ENCODE results near the gene CD93.

The CD93 gene

DNA sequence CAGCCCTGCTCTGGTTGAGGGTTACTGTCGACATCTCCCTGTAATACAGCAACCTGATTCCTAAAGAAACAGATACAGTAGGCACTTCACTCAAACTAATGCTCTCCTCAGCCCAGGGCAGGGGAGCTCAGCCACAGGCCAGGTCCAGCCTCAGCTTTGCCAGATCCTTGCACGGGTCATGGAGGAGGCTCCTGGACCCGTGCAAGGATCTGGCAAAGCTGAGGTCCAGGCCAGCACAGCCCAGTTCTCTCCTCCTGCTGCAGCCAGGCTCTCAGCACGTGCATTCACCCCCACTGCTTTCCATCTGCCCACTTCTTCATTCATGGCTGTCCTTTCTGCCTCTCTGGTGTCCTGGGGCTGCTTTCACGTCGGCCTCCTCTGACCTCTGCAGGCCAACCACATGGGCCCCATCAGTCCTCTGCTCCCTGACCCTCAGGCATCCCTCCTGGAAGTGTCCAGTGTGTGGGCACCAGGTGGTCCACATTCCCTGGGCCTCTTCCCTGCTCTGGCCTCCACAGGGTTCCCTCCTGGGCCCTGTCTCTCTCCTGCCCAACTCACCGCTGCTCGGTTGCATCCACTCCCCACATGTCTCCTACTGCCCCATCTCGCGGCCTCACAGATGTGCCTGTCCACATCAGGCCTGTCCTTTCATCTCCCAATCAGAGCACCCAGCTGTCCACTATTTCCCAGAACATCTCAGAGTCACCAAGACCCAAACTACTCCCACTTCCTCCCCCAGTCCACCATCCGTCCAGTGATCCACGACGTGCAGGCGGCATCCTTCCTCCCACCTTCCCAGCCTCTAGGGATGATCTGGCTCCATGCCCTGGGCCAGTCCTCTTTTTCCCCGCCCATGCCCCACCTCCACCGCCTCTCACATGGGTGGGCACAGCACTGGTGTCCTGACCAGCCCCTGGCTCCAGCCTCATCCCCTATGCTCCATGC, 11.8 kb upstream of the CD93 start:
- DNase-seq, result no peak

DNA sequence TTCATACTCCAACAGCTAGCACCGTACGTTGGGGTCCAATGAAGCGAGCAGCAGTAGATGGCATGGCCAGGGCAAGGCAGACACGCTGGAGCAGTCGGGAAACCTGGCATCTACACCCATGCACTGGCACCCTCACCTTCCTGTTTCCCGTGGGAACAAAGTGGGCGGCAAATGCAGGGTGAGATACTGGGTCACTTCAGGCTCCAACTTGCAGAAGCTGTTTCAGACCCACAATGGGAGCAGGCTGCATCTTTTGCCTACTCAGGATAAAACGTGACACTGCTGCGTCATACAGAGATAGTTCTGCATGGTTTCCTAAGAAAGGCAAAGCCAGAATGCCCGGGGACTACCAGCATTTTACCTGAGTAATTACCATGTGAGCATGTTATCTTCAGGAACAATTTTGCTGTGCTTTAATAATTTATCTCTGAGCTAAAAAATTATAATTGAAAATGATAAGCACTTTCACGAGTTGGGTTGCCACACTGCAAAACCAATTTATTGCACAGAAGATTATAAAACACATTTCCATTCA, 10.9 kb upstream of the CD93 start:
- no peak for DNase-seq

DNA sequence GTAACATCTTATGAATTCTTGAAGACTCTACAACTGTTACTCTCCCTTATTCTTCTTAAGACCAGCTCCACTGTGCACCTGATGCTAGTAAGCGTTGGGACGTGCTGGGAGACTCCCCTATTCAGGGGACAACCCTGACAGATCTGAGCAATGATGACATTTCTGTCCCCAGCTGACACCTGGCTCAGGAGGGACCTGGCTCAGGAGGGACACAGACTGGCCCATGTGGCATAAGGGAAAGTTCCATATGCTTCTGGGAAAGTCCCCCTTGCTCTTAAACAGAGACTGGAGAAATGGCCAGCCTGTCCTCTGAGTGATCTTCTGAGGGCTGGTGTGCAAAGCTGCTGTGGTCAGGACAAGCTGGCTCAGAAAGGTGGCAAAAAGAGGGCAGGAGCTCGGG, 10.0 kb upstream of the CD93 start:
- DNase-seq, result no peak

DNA sequence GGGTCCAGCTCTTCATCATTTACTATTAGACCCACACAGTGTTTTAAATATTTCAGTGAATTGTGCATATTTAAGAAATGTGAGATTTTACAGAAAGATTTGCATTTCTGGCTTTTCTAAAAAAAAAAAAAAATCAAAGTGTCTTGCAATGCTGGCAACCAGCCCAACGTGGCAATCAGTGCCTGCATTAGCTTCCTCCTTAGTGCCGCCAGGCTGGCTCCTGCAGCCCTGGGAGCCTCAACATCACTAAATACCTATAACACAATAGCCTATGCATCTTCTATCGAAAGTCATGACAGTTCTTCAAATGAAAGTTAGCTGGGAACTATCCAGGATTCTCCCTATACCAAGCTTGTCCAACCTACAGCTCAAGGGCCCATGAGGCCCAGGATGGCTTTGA, 9.4 kb upstream of the CD93 start:
- DNase-seq, result no peak

DNA sequence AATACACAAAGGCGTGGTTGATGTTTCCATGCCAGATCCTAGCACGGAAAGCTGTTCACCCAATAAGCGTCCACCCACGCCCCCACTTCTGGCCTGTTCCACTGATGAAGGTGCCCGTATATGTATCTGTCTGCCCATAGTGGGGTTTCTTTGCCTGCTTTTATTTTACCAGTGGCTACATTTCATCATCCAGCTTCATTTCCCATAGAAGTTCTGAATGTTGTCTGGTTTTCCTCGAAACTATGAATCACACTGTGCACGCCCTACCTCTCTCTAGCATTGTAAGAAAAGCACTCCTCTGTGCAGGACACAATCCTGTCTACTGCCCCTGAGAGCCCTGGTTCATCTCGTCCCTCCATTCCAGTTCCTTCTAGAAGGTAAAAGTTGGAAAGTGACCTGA, 8.8 kb upstream of the CD93 start:
- no peak for DNase-seq

DNA sequence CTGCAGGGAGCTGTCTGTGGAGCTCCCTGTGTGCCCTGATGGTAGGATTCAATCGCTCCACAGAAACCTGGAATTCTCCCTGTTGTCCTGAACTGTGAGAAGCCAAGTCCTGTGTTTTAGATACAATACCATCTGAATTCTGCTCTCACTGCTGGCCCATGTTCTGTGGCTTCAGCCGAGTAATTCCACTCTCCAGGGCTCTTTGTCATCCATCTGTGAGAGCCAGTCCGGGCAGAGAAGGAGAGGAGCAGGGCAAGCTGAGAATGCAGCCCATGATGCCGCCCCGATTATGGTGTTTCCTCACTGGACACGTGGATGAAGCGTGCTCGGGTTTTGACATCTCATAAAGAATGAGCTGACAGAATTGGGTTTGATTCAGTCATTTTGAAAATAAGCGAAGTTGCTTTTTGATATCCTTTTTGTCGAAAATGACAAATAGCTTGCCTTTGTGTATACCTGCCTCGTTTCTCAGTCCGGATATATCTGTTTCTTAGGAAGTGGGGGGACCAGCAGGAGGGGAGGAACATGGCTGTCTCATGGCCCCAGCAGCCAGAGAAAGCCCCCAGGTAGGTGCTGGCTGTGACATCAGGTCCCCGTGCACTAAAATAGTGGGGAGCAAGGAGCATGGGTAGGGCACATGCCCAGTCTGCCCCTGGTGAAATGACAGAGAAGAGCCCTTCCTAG, 8.2 kb upstream of the CD93 start:
- no peak for DNase-seq

DNA sequence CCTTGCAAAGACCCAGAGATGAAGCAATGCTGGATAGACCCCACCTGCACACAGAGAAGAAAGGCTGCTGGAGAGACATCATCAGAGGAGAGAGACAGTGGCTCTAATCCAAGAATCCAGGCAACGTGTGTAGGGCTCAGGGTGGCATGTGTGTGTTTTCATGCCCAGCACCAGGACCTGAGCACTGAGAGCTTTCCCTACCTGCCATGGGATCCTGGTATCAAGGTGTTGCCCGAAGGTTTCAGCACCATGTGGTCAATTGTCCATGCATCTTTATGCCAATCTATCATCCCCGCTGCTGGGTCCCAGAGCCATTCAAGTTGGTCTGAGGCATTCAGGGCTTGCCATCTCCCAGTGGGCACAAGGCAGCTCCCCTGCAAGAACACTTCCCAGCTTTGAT, 7.5 kb upstream of the CD93 start:
- no peak for DNase-seq

DNA sequence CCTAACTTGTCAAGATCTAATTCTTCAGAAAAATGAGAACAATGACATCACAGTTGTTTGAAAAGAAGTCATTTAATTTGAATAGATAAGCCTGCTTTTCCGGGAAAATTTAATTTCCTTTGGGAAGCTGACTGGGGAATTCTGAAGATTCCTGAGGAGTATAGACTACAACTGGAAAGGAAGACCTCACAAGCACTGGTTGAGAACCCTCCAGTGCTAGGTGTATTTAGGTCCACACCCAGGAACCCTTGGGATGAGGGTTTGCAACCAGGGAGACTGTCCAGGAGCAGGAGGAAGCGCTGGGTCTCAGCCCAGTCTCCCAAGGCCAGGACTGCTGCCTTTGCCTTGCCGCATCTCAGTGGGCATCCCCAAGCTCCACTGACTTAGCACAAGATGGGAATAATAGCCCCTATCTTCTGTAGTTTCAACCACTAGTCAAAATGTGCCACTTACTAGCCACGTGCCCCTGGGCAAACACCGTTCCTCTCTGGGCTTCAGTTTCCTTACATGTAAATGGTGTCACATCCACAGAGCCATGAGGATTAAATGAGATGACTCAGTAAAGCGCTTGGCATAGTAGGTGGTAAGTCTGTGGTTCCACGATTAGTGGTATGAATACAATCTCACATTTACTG, 6.9 kb upstream of the CD93 start:
- no peak for DNase-seq

DNA sequence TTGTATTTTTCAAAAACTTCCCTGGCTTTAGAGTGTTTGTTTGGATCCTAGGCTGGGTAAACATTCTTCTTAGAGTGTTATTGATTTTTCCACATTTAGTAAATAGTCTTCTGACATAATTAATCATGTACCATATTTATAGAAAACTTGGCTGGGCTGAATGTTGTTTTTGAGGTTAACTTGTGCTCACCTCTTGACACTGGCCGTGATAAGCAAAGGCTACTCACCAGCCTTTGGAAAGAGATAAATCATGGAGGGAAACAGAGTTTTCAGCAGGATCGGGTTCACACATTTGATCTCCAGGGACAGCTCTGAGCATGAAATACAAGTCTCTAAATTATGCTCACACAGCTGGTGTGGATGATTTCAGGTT, 6.2 kb upstream of the CD93 start:
- no peak for DNase-seq

DNA sequence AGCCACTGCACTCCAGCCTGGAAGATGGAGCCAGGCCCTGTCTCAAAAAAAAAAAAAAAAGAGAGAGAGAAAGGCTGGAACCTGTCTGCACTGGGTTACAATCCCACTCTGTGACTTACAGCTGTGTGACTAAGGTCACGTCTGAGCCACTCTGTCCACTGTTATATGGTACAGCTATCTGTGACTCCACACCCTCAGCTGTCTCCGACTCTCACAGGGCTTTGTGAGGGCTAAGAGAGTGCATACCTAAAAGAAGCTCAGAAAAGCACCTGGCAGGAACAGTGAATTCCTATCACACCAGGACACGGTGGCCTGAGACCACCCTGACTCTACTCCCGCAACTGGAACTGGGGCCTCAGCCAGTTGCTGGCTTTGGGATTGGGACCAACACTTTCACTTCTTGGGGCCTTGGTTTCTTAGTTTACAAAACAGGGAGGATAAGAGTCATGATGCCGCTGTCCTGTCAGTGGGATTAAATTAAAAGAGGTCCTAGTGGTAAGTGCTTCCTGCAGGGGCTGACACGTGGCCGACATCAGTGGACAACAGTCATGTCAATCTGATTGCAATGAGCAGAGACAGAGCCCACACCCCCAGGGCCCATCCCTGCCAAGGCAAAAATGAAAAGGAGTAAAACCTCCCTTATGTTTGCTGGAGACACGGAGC, 5.7 kb upstream of the CD93 start:
- no peak for DNase-seq

DNA sequence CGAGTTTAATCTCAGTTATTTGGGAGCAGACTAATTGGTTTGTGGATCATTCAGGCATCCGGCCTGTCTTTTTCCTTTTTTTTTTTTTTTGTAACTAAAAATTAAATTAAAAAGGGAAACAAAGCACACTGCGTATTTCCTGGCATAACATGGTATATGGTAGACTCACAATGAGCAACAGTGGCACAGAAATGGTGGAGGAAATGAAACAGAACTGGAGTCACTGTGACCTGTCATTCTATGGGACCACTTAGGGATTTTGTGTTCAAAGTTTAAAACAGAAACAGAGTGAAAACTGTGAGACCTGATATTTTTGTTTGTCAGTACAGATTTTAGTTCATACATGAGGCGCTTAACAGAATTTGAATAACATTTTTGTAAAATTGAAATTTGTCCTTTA, 4.8 kb upstream of the CD93 start:
- DNase-seq, result no peak

DNA sequence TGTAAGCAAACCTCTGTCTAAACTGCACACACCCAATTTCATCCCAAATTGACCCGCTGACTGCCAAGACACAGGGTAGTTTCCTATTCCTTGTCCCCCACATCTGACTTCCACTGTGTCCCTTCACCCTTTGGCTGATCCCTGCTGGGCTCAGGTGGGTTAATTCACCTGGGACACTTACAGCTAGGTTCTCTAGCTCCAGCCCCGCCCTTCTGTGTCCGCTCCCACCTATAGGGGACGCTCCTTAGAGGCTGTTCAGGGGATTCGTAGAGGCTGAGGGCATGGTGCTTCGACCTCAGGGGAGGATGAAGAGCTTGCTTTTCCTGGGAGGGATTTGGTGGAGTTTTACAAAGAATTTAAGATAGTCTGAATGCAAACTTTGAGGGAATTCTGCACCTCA, 4.0 kb upstream of the CD93 start:
- no peak for DNase-seq

DNA sequence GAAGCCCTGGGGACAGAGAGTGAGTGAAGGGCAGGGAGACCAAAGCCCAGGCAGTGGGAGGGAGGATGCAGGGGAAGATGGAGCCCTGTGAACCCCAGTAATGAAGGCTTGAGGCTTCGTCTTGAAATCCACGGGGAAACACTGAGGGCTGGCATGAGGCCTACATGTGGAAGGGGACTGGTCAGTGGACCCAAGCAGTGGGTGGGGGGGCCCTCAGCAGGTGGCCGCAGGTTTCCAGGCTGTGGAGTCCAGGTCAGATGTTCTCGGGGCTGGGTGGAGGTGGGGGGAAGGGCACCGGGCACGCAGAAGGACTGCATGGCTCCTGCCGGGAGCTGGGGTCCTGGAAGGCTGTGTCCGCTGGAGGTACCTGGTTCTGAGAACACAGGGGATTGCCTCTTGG, 2.7 kb upstream of the CD93 start:
- no peak for DNase-seq

DNA sequence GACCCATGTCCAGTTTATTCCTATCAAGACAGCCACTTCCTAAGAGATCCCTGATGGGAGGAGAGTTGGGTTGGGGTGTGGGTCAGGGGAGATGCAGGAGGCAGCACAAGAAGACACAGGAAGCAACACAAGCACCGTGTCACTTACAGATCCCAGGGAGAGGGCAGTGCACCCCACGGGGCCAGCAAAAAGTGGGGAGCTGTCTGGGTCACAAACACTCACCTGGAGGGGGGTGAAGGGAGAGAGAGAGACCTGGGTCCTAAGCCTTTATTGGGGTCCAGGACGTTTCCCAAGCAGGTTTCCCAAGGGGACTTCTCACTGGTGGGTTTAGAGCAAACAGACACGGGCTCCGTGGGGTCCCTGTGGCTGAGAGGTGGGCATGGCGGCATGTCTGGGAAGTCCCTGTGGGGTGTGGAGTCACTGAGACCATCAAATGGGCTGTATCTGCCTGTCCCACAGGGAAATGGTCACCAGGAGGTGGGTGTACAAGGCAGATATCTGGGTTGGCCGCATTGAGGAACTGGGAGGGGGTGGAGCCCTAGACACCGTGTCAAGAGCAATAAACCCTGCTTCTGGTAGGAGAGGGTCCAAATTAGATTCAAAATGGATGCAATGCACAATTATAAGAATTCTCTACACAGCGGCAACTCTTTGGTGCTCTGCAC, 1.6 kb upstream of the CD93 start:
- DNase-seq, result peak; percentile 3

DNA sequence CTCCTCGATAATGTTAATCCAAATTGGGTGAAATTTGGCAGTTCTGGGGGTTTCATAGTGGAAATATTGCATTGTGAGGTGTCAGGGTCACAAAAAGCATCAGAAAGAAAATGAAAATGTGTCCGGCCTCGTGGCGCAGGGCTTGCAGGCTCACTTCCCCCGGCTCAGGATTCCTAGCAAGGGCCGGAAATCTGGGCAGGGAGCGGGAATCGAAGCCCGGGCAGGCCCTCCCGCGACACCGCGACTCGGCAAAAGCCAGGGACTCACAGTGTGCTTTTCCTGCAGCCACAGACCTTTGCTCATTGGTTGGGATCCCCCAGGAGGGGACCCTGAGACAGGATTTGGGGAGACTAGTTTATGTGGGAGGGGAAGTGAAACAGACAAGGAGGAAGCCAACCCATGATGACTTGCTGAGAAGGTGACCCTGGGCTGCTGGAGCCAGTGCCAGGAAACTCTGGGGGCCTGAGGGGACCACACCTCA, 847 bp upstream of the CD93 start:
- DNase-seq, result peak; percentile 5

DNA sequence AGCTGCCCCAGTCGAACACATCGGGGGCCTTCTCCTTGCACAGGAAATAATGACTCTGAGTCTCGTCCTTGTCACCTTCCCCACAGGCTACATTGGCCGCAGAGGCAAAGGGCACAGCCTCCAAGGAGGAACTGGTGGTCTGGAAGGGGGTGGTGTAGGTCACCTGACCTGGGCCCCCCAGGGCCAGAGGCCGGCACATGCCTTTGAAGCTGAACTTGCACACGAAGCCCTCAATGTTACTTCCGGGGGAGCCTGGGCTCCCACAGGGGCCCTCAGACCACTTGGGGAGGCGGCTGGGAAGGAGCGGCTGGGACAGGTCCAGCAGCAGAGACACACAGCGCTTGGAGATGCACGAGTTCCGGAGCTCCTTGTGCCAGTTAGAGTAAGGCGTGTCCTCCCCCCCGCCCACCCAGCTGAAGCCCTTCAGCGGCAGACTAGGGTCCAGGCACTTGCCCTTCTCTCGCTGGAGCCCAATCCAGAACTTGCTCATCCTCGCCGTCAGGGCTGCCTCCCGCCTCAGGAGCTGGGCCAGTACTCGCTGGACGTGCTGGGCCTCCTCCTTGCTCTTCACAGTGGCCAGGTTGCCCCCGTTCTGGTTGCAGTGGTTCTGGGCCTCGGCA, 578 bp downstream of the CD93 start:
- DNase-seq, result no peak

DNA sequence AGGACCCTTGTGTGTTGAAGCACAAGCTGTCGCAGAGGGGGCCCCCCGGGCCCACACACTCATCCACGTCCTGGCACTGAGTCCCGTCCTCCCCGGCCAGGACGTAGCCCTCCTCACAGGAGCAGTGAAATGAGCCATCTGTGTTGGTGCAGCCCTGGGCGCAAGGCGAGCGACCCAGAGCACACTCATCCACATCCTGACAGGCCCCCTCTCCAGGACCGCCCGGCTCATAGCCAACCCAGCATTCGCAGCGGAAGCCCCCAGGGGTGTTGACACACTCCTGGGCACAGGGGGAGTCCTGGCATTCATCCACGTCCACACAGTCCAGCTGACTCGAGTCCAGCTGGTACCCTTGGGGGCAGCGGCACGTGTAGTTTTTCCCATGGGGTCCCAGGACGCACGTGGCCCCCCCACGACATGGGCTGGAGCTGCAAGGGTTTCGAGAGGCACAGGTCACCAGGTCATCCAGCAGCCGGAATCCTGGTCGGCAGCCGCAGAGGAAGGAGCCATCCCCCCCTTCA, 1.2 kb downstream of the CD93 start:
- DNase-seq, result no peak

DNA sequence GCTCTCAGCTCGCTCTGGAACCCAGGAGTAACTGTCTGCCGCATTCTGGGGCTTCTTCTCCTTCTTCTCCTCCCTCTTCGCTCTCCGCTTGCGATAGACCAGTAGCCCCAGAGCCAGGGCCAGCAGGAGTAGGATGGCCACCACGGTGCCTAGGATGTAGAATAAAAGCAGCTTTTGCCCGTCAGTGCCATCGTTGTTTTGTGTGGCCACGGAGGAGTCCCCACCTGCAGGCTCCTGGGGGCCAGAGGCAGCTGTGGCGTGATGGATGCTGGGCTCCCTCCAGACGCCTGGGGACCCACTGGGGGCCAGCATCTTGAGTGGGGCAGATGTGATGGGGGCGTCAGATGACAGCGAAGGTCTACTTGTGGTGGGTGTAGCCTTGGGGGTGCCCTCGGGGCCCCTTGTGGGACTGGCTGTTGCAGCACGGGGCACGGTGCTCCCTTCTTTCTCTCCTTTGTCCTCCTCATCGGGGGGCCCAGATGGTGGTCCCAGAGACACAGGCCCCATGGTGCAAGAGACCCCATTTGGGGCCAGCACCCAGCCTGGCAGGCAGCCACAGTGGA, 1.8 kb downstream of the CD93 start:
- DNase-seq, result no peak

DNA sequence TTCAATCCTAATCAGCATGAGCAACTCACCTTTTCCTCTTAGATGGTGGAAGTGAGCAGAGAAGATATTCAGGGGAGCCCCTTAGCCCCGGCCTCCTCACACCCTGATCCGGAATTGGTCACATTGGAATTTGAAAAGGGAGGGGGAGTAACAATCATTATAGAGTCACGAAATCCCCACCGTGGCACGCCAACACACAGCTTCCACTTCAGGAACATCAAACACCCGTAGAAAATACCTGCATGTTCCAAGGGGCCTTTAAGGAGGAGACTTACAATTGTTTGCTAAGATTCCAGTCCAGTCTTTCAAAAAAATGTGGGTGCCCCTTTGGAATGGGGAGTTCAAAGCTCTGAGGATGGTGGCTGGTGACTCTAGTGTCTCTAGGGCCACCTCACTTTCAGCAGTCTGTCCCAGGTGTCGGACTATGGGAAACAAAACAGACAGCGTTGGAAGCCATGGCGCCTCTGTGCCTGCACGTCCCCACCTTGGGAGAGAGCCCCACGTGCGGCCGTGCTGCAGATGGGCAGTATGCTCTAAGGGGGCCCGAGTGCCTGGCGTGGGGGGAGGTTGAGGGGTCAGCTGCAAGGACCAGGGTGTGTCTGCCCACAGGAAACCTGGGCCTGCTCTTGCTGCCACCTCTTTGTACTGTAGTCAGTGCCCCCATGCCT, 2.4 kb downstream of the CD93 start:
- DNase-seq, result no peak

DNA sequence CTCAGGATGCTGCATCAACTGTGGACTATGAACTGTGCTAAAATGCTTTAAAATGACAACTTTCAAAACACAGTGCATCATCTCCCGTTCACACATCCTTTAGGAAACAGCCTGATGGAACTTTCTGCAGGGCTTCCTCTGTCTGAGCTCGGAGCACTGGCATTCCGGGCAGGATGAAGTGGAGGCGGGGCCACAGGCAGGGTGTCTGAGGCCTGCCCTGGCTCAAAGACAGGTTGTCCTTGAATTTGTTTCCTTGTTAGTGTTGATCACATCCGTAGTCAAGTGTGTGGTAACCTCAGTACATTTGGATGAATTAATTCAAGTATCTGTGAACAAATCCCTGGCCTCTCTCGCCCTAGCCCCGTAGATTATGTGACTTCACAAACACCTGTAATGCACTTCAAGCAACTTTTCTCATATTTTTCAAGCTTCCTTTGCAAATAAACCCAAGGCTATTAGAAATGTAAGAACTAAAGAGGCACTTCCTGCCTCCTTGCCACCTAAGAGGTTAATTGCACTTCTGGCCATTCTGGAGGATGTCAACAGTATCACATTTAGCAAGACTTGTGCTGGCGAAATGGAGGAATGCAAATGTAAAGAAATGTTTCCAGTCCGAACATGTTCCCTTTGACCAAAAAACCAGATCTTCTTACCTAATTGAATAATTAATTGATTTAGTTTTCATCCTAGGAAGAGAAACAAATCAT, 3.1 kb downstream of the CD93 start:
- DNase-seq, result no peak
